Endothelial cell of umbilical vein (primary cell): ENCODE data around the gene CKB. TPM values are rescaled to one million over a fixed set of nuclear protein-coding genes. Genes with fewer than 3 reads are reported as not detected.
A peak's percentile ranks its signal among the peaks of the same experiment; 100 is the strongest.

Experiments used
- BruUV-seq: library from RNA; stranded (reverse); fragments of 400-500 nt; replicated peaks from 2 replicates; lab custom pipeline; 2021; lab: Mats Ljungman, UMichigan
- CTCF ChIA-PET: fragments of 300-600, 350-600 bp; sonication (Branson Sonifier 250); formaldehyde crosslinking; loops from one replicate; lab custom pipeline; 2021; ENCODE audit warnings: antibody characterized with exemption, inconsistent platforms; lab: Charles Lee
- POLR2A ChIA-PET: fragments of 300-600, 350-600 bp; sonication (Branson Sonifier 250); formaldehyde crosslinking; loops from one replicate; lab custom pipeline; 2021; ENCODE audit warnings: antibody characterized with exemption, inconsistent platforms; lab: Charles Lee
- DNase-seq: peaks from one replicate; pipeline ENCODE4 v3.0.0-alpha.2; 2011; ENCODE audit warnings: low read depth, low spot score
- FAIRE-seq: peaks from 2 replicates; lab custom pipeline; 2011; peaks lifted over from hg19 to GRCh38; lab: Jason Lieb, UNC
- H2AFZ ChIP-seq: 2 replicates; pipeline ENCODE4 v1.6.0; 2012; ENCODE audit warnings: low read depth, low read length, control low read depth, inconsistent platforms
- H3K27ac ChIP-seq: 2 replicates; pipeline ENCODE4 v1.5.1; 2011; ENCODE audit warnings: low read depth, mild to moderate bottlenecking, control low read depth, low read length, moderate library complexity; ENCODE audit not compliant: insufficient read depth
- H3K27me3 ChIP-seq, 2 experiments: 2 replicates each; pipeline versions ENCODE4 v1.6.0 to v1.6.1; 2011; ENCODE audit warnings: low read length in 2 of 2, mixed read lengths in 1 of 2; ENCODE audit not compliant: control insufficient read depth in 2 of 2, insufficient read depth in 2 of 2
- H3K36me3 ChIP-seq, 2 experiments: 2 replicates in 1 of 2; 3 replicates in 1 of 2; pipeline ENCODE4 v1.5.1; 2011; ENCODE audit warnings: low read length in 2 of 2, mild to moderate bottlenecking in 1 of 2, moderate library complexity in 1 of 2; ENCODE audit not compliant: control insufficient read depth in 2 of 2, insufficient read depth in 2 of 2; ENCODE audit errors: extremely low read depth in 1 of 2
- H3K4me1 ChIP-seq: 3 replicates; pipeline ENCODE4 v1.5.1; 2011; ENCODE audit warnings: mild to moderate bottlenecking, low read length; ENCODE audit not compliant: control insufficient read depth, insufficient read depth; ENCODE audit errors: extremely low read depth
- H3K4me2 ChIP-seq: 2 replicates; pipeline ENCODE4 v1.6.1; 2011; ENCODE audit warnings: low read length, control low read depth, mixed read lengths; ENCODE audit not compliant: insufficient read depth
- H3K4me3 ChIP-seq, 3 experiments: fragments of 200-600 bp in 1 of 3; sonication (generic), shearing (Covaris generic) in 1 of 3; replicated peaks in 1 of 3; 2 replicates each; pipeline ENCODE4 v1.5.1; 2011 to 2016; ENCODE audit warnings: control low read depth in 3 of 3, low read length in 3 of 3, mild to moderate bottlenecking in 2 of 3, inconsistent platforms in 1 of 3, low read depth in 1 of 3, moderate library complexity in 1 of 3; ENCODE audit not compliant: insufficient read depth in 1 of 3
- H3K79me2 ChIP-seq: 2 replicates; pipeline ENCODE4 v1.6.0; 2012; ENCODE audit warnings: low read length, inconsistent platforms; ENCODE audit not compliant: control insufficient read depth, insufficient read depth
- H3K9ac ChIP-seq: replicated peaks from 2 replicates; pipeline ENCODE3; 2011; ENCODE audit warnings: low read length, control low read depth; ENCODE audit not compliant: insufficient read depth; ENCODE audit errors: extremely low read depth
- H3K9me1 ChIP-seq: replicated peaks from 3 replicates; pipeline ENCODE4 v1.6.0; 2011; ENCODE audit warnings: mild to moderate bottlenecking, low read length; ENCODE audit not compliant: control insufficient read depth, insufficient read depth; ENCODE audit errors: extremely low read depth
- H3K9me3 ChIP-seq: replicated peaks from 2 replicates; pipeline ENCODE4 v1.5.1; 2012; ENCODE audit warnings: low read length, inconsistent platforms; ENCODE audit not compliant: control insufficient read depth, insufficient read depth
- H4K20me1 ChIP-seq: replicated peaks from 2 replicates; pipeline ENCODE3; 2011; ENCODE audit warnings: mild to moderate bottlenecking, low read length; ENCODE audit not compliant: control insufficient read depth, insufficient read depth; ENCODE audit errors: extremely low read depth
- FOS ChIP-seq: IDR thresholded peaks from 2 replicates; pipeline ENCODE4 v1.6.1; 2011; ENCODE audit warnings: mild to moderate bottlenecking, low read length, moderate library complexity, borderline replicate concordance; ENCODE audit not compliant: insufficient read depth
- GATA2 ChIP-seq: IDR thresholded peaks from 2 replicates; pipeline ENCODE4 v1.7.0; 2011; ENCODE audit warnings: low read depth, mild to moderate bottlenecking, moderate library complexity, mixed read lengths, low read length; ENCODE audit not compliant: insufficient read length, insufficient read depth
- JUN ChIP-seq: IDR thresholded peaks from 2 replicates; pipeline ENCODE4 v1.6.1; 2011; ENCODE audit warnings: borderline replicate concordance, low read depth; ENCODE audit not compliant: insufficient read length, insufficient read depth
- MYC ChIP-seq: IDR thresholded peaks from one replicate; pipeline ENCODE4 v1.6.1; 2011; ENCODE audit warnings: mild to moderate bottlenecking, low read depth, low read length
- POLR2A ChIP-seq: IDR thresholded peaks from 2 replicates; pipeline ENCODE4 v1.6.1; 2012; ENCODE audit warnings: low read depth, mild to moderate bottlenecking, control low read depth, low read length
- POLR2AphosphoS5 ChIP-seq: IDR thresholded peaks from 2 replicates; pipeline ENCODE4 v1.6.1; 2012; ENCODE audit warnings: low read depth, mild to moderate bottlenecking, control low read depth, low read length, moderate library complexity; ENCODE audit not compliant: insufficient read depth
- dilution Hi-C: fragments of 300-500 bp; cut with MboI; formaldehyde crosslinking; loops from one replicate; pipeline ENCODE4 v1.15.0; 2019; ENCODE audit warnings: low sequenced_read_pairs; ENCODE audit not compliant: extremely low pct_ligation_motif_present
- intact Hi-C: fragments of 100-400 bp; cut with micrococcal nuclease; formaldehyde crosslinking; loops from one replicate; pipeline ENCODE4 v1.10.0; 2022
- polyA plus RNA-seq, 4 experiments: library from polyadenylated mRNA; depleted of rRNA in 3 of 4; stranded (reverse) in 3 of 4; unstranded in 1 of 4; fragments of >200 nt; gene quantifications; 2 replicates each; pipeline versions ENCODE4 v1.2.1 to v1.2.3, GENCODE V29; 2011 to 2012; ENCODE audit warnings: missing spikeins in 1 of 4
- total RNA-seq: library from RNA; stranded (reverse); gene quantifications from 2 replicates; pipeline ENCODE4 v1.2.3, GENCODE V29; 2021
- TF ChIP-seq, protein P1 (sequence below): IDR thresholded peaks from 2 replicates; pipeline ENCODE4 v1.6.1; 2011; ENCODE audit not compliant: insufficient read depth, insufficient read length

The CKB gene
- total and polyA plus RNA-seq, 2 donors (not counting 3 experiments of a cell fraction or from before 2014, with no cell fraction given): 4.0 to 6.9 TPM

DNA sequence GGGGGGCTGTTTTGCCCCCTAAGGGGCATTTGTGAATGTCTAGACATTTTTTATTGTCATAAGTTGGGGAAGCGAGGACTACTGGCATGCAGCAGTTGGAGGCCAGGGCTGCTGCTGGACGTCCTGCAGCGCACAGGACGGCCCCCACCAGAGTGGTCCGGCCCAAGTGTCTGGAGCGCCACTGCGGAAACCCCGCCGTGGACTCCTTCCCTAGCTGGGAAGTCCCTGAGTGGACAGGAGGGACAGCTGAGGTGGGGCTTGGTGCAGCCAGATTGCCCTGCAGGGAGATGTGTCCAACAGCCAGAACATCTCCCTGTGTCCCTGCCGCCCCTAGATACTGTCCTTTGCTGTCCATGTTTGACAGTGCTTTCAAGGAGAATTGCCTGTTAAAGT, 5.5 kb downstream of the CKB start:
- Histone ChIP-seq H3K9ac (no peak overlapping the region), H3K27ac (no peak overlapping the region), H3K27me3 (peaks cover 3 to 14% of the 10 kb centered on the region in 2 experiments), H3K4me2 (no peak overlapping the region), H3K9me1 (no peaks in the 10 kb centered on the region), H3K9me3 (no peaks in the 10 kb centered on the region), H2AFZ (no peak overlapping the region), H3K79me2 (no peaks in the 10 kb centered on the region), H3K36me3 (no peaks in the 10 kb centered on the region), H3K4me1 (peaks cover 11% of the 10 kb centered on the region), H3K4me3 (no peak overlapping the region), H4K20me1 (no peaks in the 10 kb centered on the region)
- POLR2A ChIA-PET: interaction anchor here (0.6 kb wide), 1 partner anchor 159 kb away, joined by 3 read pairs; no protein-coding TSS in a partner anchor
- dilution Hi-C loops: no loop called here
- DNase-seq (no peak), FAIRE-seq (no peak)
- CTCF ChIA-PET: interaction anchor here (3.1 to 8.0 kb wide), 2 partner anchors 17 to 30 kb away, joined by 33 to 209 read pairs; no protein-coding TSS in a partner anchor
- TF ChIP-seq JUN (no peak), GATA2 (no peak), POLR2A (no peak)
- BruUV-seq: no TSS peak
- intact Hi-C loops: no loop called here

DNA sequence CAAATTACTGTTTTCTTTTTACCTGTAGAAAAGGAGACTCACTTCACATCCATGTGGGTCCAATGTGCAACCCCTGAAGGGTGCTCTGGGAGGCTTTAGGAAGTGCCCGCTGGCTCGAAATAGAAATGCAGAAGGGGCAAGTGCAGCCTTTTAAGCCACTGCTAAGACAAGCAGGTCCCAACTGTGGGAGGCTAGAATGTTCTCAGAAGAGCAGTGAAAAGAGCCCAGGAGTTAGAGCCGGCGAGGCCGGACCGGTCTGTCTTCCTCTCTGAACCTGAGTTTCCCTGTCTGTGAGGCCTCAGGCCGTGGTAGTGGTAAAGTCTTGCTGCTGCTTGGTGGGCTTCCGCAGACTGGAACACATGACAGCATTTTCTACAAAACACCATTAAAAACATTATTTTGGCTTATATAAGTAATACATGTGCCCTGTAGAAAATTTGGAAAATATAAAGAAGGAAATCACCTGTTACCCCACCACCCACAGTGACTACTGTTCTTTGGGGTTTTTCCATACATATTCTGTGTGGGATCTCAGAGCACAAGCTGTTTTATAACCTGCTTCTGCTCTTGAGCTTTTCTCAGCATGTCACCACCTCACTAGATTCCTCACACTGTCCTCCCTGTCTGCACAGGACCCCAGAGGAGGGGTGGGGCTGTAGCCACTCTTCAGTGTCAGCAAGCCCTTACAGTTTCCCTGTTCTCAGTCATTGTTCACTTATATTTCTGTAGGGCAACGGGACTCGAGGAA, 6.0 kb downstream of the CKB start:
- POLR2A ChIA-PET: no interaction called here
- intact Hi-C loops (no loop called here), dilution Hi-C loops (no loop called here)
- DNase-seq (no peak), FAIRE-seq (no peak)
- Histone ChIP-seq H3K27ac (no peak overlapping the region), H3K79me2 (no peaks in the 10 kb centered on the region), H3K9me3 (no peaks in the 10 kb centered on the region), H3K36me3 (no peaks in the 10 kb centered on the region), H3K9ac (no peak overlapping the region), H2AFZ (no peak overlapping the region), H4K20me1 (no peaks in the 10 kb centered on the region), H3K27me3 (peaks cover 0 to 9% of the 10 kb centered on the region in 2 experiments), H3K4me1 (peaks cover 11% of the 10 kb centered on the region), H3K4me2 (no peak overlapping the region), H3K9me1 (no peaks in the 10 kb centered on the region), H3K4me3 (no peak overlapping the region)
- CTCF ChIA-PET: interaction anchor here (3.1 to 8.0 kb wide), 2 partner anchors 18 to 30 kb away, joined by 33 to 209 read pairs; no protein-coding TSS in a partner anchor
- TF ChIP-seq JUN: no peak
- TF ChIP-seq, protein P1, sequence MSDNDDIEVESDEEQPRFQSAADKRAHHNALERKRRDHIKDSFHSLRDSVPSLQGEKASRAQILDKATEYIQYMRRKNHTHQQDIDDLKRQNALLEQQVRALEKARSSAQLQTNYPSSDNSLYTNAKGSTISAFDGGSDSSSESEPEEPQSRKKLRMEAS: no peak
- peak; percentile 10 for TF ChIP-seq POLR2AphosphoS5
- no peak for TF ChIP-seq POLR2A
- TF ChIP-seq FOS: no peak
- no peak for TF ChIP-seq MYC
- no TSS peak for BruUV-seq
